Coronary artery (tissue), 2 donors: ENCODE results near the gene IDH2.

Source experiments
- DNase-seq: peaks from one replicate; pipeline ENCODE4 v3.0.0-alpha.2; 2017; ENCODE audit warnings: low spot score
- H3K27ac ChIP-seq, 2 donors: fragments of 200-600 bp; sonication (generic); one replicate each; pipeline ENCODE4 v1.5.1; 2016 to 2019
- H3K4me3 ChIP-seq: fragments of 200-600 bp; sonication (generic); 2 replicates; pipeline ENCODE4 v1.5.1; 2016; ENCODE audit warnings: mild to moderate bottlenecking, moderate library complexity
- CTCF ChIP-seq: fragments of 200-600 bp; sonication (generic); IDR thresholded peaks from one replicate; pipeline ENCODE4 v1.5.1; 2019; ENCODE audit warnings: antibody characterized with exemption

The IDH2 gene

GRCh38 chr15:90083419-90083818, 18.8 kb downstream of the IDH2 start:
- no peak for TF ChIP-seq CTCF
- H3K27ac ChIP-seq = no peak overlapping the region
- DNase-seq = no peak
- no peak overlapping the region for H3K4me3 ChIP-seq

- DNase-seq = no peak
- Histone ChIP-seq H3K4me3 (no peak overlapping the region), H3K27ac (no peak overlapping the region)
- no peak for TF ChIP-seq CTCF
Measured at GRCh38 chr15:90082140-90082715, 20.0 kb downstream of the IDH2 start.

GRCh38 chr15:90080818-90081393, 21.4 kb downstream of the IDH2 start:
- DNase-seq = no peak
- Histone ChIP-seq H3K27ac (no peak overlapping the region), H3K4me3 (no peak overlapping the region)
- TF ChIP-seq CTCF = no peak

GRCh38 chr15:90080458-90080755, 21.9 kb downstream of the IDH2 start:
- no peak overlapping the region for H3K27ac ChIP-seq
- no peak for DNase-seq
- no peak overlapping the region for H3K4me3 ChIP-seq
- no peak for TF ChIP-seq CTCF

- TF ChIP-seq CTCF = no peak
- Histone ChIP-seq H3K4me3 (no peak overlapping the region), H3K27ac (no peak overlapping the region)
- DNase-seq = no peak
Measured at GRCh38 chr15:90079619-90080457, 22.4 kb downstream of the IDH2 start.

- no peak for DNase-seq
- Histone ChIP-seq H3K27ac (no peak overlapping the region), H3K4me3 (no peak overlapping the region)
- no peak for TF ChIP-seq CTCF
Measured at GRCh38 chr15:90078965-90079364, 23.3 kb downstream of the IDH2 start.

GRCh38 chr15:90076716-90077115, 25.6 kb downstream of the IDH2 start:
- Histone ChIP-seq H3K27ac (no peak overlapping the region), H3K4me3 (no peak overlapping the region)
- no peak for TF ChIP-seq CTCF
- DNase-seq = no peak
